HUDEP-2 (cell line): ENCODE measurements around the gene SELENOO.
A peak's percentile ranks its signal among the peaks of the same experiment; 100 is the strongest.

ENCODE experiments used
- DNase-seq, 76 experiments: peaks; one replicate each; lab custom pipeline; 2025; ENCODE audit not compliant: unreplicated experiment in 76 of 76; lab: John Stamatoyannopoulos, UW

Gene SELENOO

GRCh38 chr22:50184004-50184901 is 16.6 kb upstream of the SELENOO start:
- DNase-seq, result peak in 4 of 76 experiments; percentile 11 to 25 (median 16)

- DNase-seq, result no peak
Measured at GRCh38 chr22:50184902-50185374, 15.9 kb upstream of the SELENOO start.

- DNase-seq, result peak in 72 of 76 experiments; percentile 30 to 91 (median 82)
Measured at GRCh38 chr22:50185375-50186087, 15.3 kb upstream of the SELENOO start, which contains the start of gene TRABD. TSS of gene TRABD (plus strand) at chr22:50185913. CDS start at chr22:50193061, 7,148 bp downstream.

GRCh38 chr22:50186181-50186714 is 14.6 kb upstream of the SELENOO start:
- no peak for DNase-seq

- DNase-seq, result no peak
Measured at GRCh38 chr22:50186761-50187523, 13.9 kb upstream of the SELENOO start.

DNA sequence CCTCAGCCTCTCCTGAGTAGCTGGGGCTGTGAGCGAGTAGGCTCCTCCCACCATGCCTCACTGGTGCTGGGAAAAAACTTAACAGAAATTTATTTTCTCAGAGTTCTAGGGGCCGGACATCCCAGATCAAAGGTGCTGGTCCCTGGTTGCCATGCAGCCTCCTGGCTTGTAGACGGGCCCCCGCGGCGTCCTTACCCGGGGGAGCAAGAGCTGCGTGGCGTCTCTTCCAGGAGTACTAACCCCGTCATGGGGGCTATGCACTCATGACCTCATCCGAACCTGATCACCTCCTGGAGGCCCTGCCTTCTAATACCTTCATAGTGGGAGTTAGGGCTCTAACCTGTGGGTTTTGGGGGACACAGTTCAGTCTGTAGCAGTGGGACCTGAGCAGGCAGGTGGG is 12.5 kb upstream of the SELENOO start:
- DNase-seq, result no peak

GRCh38 chr22:50189184-50189848 is 11.5 kb upstream of the SELENOO start:
- DNase-seq, result peak in 1 of 76 experiments; percentile 9

- peak in 22 of 76 experiments; percentile 46 to 79 (median 58) for DNase-seq
Measured at GRCh38 chr22:50189849-50190181, 11.0 kb upstream of the SELENOO start.

DNA sequence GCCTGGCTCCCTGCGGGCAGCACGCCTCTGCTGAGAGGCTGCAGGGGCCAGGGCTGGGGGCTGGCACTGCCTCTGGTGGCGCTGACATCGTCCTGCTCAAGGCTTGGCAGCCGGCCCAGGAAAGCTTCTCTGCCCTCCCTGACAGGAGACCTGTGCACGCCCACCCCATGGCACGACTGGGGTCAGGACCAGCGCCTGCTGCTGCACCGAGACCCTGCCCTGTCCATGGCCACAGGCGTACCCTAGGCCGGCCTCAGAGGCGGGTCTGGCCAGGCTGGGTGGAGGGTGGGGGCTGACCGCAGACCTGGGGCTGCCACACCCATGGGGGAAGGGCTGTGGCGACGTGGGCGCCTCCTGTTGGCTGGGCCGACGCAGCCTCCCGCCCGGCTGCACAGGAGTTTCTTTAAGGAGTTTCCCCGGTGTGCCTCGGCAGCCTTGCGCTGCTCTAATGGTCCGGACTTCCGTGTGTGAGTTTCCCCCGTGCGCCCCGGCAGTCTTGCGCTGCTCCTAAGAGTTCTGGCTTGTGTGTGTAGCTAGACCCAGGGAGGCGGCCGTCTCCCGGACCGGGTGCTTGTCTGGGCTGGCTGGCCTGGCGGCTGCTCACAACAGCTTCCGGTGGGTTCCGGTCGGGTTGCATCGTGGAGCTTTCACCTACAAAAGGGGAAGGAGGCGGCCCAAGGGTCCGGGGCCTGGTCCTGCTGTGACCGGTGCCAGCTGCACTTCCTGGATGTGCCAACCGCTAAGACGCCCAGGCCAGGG is 10.4 kb upstream of the SELENOO start:
- DNase-seq, result peak in 75 of 76 experiments; percentile 23 to 95 (median 82)

DNA sequence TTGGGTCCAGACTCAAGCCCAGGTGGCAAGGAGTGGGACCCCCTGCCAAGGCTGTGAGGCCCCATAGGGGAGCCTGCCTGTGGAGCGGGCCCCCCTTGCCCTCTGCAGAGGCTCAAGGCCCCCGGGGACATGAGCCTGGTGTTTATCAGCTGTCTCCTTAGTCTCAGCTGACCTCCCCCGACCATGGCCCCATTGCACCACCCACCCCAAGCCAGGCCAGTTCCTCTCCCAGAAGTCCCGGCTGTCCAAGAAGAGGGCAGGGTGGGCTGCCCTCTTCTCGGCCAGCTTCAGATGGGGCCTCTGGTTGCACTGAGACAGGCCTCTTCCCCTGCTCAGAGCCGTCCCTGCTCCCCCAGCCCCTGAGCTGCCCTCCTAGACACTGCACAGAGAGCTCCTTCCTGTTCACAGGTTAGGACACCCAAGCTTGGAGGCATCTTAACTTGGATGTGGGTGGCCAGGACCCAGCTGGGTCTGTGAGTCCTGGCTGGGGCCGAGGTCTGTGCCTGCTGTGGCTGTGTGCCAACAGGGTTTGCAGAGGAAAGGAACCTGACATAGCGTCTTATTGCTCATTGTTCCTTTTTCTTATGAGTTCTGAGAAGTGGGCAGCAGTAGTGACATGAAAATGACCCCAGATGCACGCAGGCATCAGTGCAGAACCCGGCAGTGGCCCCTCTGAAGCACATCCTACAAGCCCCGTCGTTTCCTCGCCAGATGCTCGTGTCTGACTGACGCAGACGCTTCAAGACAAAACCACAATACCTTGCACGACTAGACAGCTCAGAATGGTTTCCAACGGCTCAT is 9.7 kb upstream of the SELENOO start:
- peak in 1 of 76 experiments; percentile 6 for DNase-seq

GRCh38 chr22:50192436-50193204 is 8.2 kb upstream of the SELENOO start:
- no peak for DNase-seq

- no peak for DNase-seq
Measured at GRCh38 chr22:50193621-50194020, 7.2 kb upstream of the SELENOO start.

DNA sequence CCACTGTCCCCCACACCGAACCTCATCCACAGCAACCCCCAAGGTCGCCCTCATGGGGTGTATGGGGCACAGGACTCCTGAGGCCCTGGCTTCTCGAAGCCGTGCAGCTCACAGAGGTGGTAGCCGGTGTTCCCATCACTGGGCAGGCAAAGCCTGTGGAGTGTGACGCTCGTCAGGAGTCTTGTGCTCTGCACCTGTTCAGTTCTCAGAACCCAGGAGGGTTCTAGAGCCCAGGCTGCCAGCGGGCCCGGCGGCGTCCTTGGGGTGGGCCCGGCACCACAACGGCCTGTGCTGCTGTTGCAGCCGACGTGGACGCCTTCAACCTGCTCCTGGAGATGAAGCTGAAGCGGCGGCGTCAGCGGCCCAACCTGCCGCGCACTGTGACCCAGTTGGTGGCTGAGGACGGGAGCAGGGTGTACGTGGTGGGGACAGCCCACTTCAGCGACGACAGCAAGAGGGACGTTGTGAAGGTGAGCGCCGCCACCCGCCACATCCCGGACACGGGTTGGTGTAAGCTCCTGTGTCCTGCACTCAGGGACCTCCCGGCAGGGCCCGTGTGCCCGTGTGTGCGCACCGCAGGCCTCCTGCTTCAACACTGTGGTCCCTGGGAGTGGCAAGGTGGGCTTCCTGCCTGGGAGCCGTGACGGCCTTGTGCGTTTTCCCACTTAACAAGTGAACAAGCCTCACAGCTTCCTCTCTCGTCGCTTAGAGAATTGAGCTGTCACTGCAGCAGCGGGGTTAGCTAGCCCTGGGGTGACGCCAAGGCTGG is 6.6 kb upstream of the SELENOO start:
- DNase-seq, result no peak

DNA sequence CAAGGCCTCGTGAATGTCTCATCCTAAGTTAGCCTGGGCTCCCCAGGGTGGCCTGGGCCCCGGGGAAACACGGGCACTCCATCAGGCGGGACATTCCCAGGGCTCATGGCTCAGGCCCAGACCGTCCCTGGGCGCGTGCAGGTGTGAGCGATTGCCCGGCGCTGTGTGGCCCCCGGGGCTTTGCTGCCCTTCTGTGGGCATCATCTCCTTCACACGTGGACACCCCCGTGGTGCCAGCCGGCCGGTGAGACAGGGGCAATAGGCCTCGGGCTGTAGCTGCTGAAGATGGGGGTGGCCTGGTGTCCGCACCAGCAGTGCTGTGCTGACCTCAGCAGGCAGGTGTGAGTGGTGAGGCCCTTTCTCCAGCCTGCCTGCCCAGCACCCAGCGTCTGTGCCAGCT is 4.6 kb upstream of the SELENOO start:
- no peak for DNase-seq

GRCh38 chr22:50197000-50197800 is 3.6 kb upstream of the SELENOO start:
- DNase-seq, result no peak
